Stimulated activated CD4-positive, alpha-beta T cell treated with anti-CD3 and anti-CD28 coated beads, Interleukin-4, amount 100 ng/mL, for 4 hours (primary cell): ENCODE data around the gene POLR3E.

Experiments
- DNase-seq, 2 experiments: peaks; one replicate each; pipeline ENCODE4 v3.0.0-alpha.2; 2020

POLR3E gene

GRCh38 chr16:22369221-22369811 is 72.1 kb downstream of the POLR3E start:
- DNase-seq = no peak

GRCh38 chr16:22370038-22370820 is 73.0 kb downstream of the POLR3E start:
- DNase-seq = no peak

- no peak for DNase-seq
Observed at GRCh38 chr16:22372882-22373661, 75.9 kb downstream of the POLR3E start.

- DNase-seq = peak; percentile 19 to 30
Observed at GRCh38 chr16:22373662-22374310, 76.6 kb downstream of the POLR3E start.

- DNase-seq = peak; percentile 96 to 98
Observed at GRCh38 chr16:22374311-22375116, 77.3 kb downstream of the POLR3E start, which contains the start of gene CDR2. TSS of gene CDR2 (minus strand) at chr16:22374619. CDS start at chr16:22374309, 310 bp downstream.

- DNase-seq = no peak
Observed at GRCh38 chr16:22375117-22375962, 78.1 kb downstream of the POLR3E start.

GRCh38 chr16:22375963-22376640 is 78.9 kb downstream of the POLR3E start:
- no peak for DNase-seq

- no peak for DNase-seq
Observed at GRCh38 chr16:22379656-22380055, 82.4 kb downstream of the POLR3E start.

GRCh38 chr16:22380529-22380928 is 83.3 kb downstream of the POLR3E start:
- DNase-seq = no peak

- DNase-seq = no peak
Observed at GRCh38 chr16:22381392-22381791, 84.2 kb downstream of the POLR3E start.

- no peak for DNase-seq
Observed at GRCh38 chr16:22383827-22384226, 86.6 kb downstream of the POLR3E start.
